GM12878 (cell line): Measurements from ENCODE around the gene STMP1.

Experiments used
- ETV6 ChIP-seq, 2 experiments: fragments of 450-650 bp in 1 of 2; IDR thresholded peaks in 1 of 2; conservative IDR thresholded peaks in 1 of 2; 2 replicates each; pipeline ENCODE4 v1.6.1; 2014; ENCODE audit warnings: antibody characterized with exemption in 1 of 2, borderline replicate concordance in 1 of 2, low read depth in 1 of 2, mild to moderate bottlenecking in 1 of 2, moderate library complexity in 1 of 2
- EZH2 ChIP-seq: IDR thresholded peaks from 2 replicates; pipeline ENCODE4 v1.6.1; 2012; ENCODE audit warnings: low read depth, mild to moderate bottlenecking, control low read depth, inconsistent platforms, low read length, borderline replicate concordance; ENCODE audit not compliant: control insufficient read depth
- FOS ChIP-seq: IDR thresholded peaks from 3 replicates; pipeline ENCODE4 v1.6.1; 2011; ENCODE audit warnings: borderline replicate concordance; ENCODE audit not compliant: insufficient read length; ENCODE audit errors: extremely low read depth
- NRF1 ChIP-seq: conservative IDR thresholded peaks from 2 replicates; pipeline ENCODE4 v1.6.1; 2011; ENCODE audit warnings: mild to moderate bottlenecking, low read depth, low read length, improper control_type of control experiment
- POLR2AphosphoS5 ChIP-seq: IDR thresholded peaks from 2 replicates; pipeline ENCODE4 v1.6.1; 2011; ENCODE audit warnings: mild to moderate bottlenecking, low read length, inconsistent platforms
- YY1 ChIP-seq: IDR thresholded peaks from 2 replicates; pipeline ENCODE4 v1.6.1; 2011; ENCODE audit warnings: low read depth, mild to moderate bottlenecking, low read length
- ZNF24 ChIP-seq: fragments of 450-650 bp; IDR thresholded peaks from 2 replicates; pipeline ENCODE4 v1.6.1; 2017; ENCODE audit warnings: antibody characterized with exemption, mild to moderate bottlenecking
- TF ChIP-seq, protein P1 (sequence below): IDR thresholded peaks from 2 replicates; pipeline ENCODE4 v1.6.1; 2012; ENCODE audit warnings: mild to moderate bottlenecking, low read depth, low read length

- TF ChIP-seq EZH2 (no peak), ZNF24 (no peak), NRF1 (no peak), POLR2AphosphoS5 (no peak), ETV6 (conservative IDR thresholded peaks at IDR 0.05 in 1 of 2, IDR thresholded peaks at IDR 0.05 in 1 of 2; ENCODE audit: borderline replicate concordance in 1 of 2, low read depth in 1 of 2) (no peak), FOS (no peak), YY1 (no peak)
- TF ChIP-seq, protein P1, sequence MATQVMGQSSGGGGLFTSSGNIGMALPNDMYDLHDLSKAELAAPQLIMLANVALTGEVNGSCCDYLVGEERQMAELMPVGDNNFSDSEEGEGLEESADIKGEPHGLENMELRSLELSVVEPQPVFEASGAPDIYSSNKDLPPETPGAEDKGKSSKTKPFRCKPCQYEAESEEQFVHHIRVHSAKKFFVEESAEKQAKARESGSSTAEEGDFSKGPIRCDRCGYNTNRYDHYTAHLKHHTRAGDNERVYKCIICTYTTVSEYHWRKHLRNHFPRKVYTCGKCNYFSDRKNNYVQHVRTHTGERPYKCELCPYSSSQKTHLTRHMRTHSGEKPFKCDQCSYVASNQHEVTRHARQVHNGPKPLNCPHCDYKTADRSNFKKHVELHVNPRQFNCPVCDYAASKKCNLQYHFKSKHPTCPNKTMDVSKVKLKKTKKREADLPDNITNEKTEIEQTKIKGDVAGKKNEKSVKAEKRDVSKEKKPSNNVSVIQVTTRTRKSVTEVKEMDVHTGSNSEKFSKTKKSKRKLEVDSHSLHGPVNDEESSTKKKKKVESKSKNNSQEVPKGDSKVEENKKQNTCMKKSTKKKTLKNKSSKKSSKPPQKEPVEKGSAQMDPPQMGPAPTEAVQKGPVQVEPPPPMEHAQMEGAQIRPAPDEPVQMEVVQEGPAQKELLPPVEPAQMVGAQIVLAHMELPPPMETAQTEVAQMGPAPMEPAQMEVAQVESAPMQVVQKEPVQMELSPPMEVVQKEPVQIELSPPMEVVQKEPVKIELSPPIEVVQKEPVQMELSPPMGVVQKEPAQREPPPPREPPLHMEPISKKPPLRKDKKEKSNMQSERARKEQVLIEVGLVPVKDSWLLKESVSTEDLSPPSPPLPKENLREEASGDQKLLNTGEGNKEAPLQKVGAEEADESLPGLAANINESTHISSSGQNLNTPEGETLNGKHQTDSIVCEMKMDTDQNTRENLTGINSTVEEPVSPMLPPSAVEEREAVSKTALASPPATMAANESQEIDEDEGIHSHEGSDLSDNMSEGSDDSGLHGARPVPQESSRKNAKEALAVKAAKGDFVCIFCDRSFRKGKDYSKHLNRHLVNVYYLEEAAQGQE = no peak
Measured at GRCh38 chr7:135650831-135651573, 11.3 kb upstream of the STMP1 start.
